OCI-LY1 (cell line): ENCODE results near the gene SHROOM3.

Experiments
- EZH2 ChIP-seq: fragments of 200-600 bp; sonication (generic), shearing (Covaris generic); IDR thresholded peaks from 2 replicates; pipeline ENCODE4 v1.8.0; 2017; ENCODE audit warnings: borderline replicate concordance, mixed run types, mild to moderate bottlenecking, antibody characterized with exemption, low read length, moderate library complexity, mixed read lengths
- TF ChIP-seq, protein P1 (sequence below): fragments of 200-600 bp; sonication (generic), shearing (Covaris generic); IDR thresholded peaks from 2 replicates; pipeline ENCODE4 v1.5.1; 2017; ENCODE audit warnings: mild to moderate bottlenecking, antibody characterized with exemption, low read length, moderate library complexity, mixed read lengths

DNA sequence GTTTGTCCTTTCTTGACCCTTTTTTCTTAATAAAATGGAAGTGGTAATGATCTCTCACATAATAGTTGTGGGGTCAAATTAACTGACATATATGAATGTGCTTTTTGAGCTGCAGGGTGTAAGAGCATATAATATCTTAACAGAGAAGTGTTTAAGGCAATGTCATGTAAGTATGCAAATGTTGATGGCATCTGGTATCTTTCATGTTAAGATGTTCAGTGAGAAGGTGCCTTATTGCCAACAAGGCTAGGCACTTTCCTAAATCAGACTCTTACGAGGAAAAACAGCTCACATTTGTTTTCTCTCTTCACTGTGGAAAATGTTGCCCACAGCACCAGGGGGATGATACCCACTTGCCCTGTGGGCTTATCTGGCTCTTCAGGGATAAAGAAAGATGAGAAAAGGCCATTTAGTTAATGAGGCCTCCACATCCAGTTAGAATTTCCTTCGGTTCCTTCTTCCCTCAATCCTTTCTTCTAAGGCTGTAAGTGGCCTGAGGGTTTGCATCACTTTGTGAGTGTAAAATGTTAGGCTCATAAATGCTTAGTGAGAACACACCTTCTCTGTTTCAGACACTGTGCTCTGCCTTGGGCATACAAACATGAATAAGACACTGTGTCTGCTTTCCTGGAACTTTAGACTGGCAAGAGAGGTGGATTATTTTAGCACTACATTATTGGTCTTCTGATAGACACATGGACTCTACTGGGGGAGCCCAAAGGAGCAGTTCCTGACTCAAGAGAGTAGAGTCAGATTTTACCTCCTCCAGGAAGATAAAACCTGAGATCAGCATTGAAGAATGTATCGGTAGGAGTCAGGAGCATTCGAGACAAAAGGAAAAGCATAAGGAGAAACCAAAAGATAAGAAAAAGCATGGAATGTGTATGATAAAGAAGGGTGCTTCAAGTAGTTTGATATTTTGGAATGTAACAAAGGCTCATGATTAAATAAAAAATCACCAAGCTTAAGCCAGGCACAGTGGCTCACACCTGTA lies 327.4 kb downstream of the SHROOM3 start:
- TF ChIP-seq, protein P1, sequence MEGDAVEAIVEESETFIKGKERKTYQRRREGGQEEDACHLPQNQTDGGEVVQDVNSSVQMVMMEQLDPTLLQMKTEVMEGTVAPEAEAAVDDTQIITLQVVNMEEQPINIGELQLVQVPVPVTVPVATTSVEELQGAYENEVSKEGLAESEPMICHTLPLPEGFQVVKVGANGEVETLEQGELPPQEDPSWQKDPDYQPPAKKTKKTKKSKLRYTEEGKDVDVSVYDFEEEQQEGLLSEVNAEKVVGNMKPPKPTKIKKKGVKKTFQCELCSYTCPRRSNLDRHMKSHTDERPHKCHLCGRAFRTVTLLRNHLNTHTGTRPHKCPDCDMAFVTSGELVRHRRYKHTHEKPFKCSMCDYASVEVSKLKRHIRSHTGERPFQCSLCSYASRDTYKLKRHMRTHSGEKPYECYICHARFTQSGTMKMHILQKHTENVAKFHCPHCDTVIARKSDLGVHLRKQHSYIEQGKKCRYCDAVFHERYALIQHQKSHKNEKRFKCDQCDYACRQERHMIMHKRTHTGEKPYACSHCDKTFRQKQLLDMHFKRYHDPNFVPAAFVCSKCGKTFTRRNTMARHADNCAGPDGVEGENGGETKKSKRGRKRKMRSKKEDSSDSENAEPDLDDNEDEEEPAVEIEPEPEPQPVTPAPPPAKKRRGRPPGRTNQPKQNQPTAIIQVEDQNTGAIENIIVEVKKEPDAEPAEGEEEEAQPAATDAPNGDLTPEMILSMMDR, result no peak
- no peak for TF ChIP-seq EZH2
